Peyer's patch (tissue), 4 donors: ENCODE data around the gene MMP17. TPM values are rescaled to one million over a fixed set of nuclear protein-coding genes. Genes with fewer than 3 reads are reported as not detected.

ENCODE experiments used
- DNase-seq, 3 donors: peaks; one replicate each; pipeline ENCODE4 v3.0.0-alpha.2; 2017 to 2019
- H3K27ac ChIP-seq, 4 donors: fragments of 200-600 bp; sonication (generic); one replicate each; pipeline ENCODE4 v1.5.1; 2016 to 2019
- H3K27me3 ChIP-seq, 2 donors: fragments of 200-600 bp; sonication (generic); one replicate each; pipeline ENCODE4 v1.5.1; 2019
- H3K36me3 ChIP-seq, 3 donors: fragments of 200-600 bp; sonication (generic); one replicate each; pipeline ENCODE4 v1.5.1; 2016 to 2019
- H3K4me1 ChIP-seq, 4 donors: fragments of 200-600 bp; sonication (generic); one replicate each; pipeline ENCODE4 v1.5.1; 2016 to 2019
- H3K4me3 ChIP-seq, 4 donors: fragments of 200-600 bp; sonication (generic); 1 replicate in 3 of 4; 2 replicates in 1 of 4; pipeline ENCODE4 v1.5.1; 2016 to 2019; ENCODE audit warnings: mild to moderate bottlenecking in 1 of 4
- H3K9me3 ChIP-seq, 4 donors: fragments of 200-600 bp; sonication (generic); one replicate each; pipeline ENCODE4 v1.5.1; 2016 to 2019; ENCODE audit warnings: mild to moderate bottlenecking in 1 of 4
- POLR2A ChIP-seq, 2 donors: fragments of 450-650 bp; IDR thresholded peaks; one replicate each; pipeline ENCODE4 v1.5.1; 2017; ENCODE audit warnings: antibody characterized with exemption in 2 of 2, mild to moderate bottlenecking in 2 of 2, moderate library complexity in 2 of 2
- total RNA-seq, 4 donors: library from RNA; depleted of rRNA; stranded (reverse); fragments of >200 nt; gene quantifications; one replicate each; pipeline ENCODE4 v1.1.0, GENCODE V29; 2016
- TF ChIP-seq, protein P1 (sequence below), 6 experiments: fragments of 450-650 bp in 4 of 6; fragments of 200-600 bp in 2 of 6; sonication (generic) in 1 of 6; IDR thresholded peaks; one replicate each; pipeline ENCODE4 v1.5.1; 2017 to 2019; ENCODE audit warnings: antibody characterized with exemption in 6 of 6, mild to moderate bottlenecking in 3 of 6, moderate library complexity in 1 of 6

The MMP17 gene
- total RNA-seq, 4 donors from 2014 or later: 4.0 to 32.2 (median 5.3) TPM; not detected in 1

DNA sequence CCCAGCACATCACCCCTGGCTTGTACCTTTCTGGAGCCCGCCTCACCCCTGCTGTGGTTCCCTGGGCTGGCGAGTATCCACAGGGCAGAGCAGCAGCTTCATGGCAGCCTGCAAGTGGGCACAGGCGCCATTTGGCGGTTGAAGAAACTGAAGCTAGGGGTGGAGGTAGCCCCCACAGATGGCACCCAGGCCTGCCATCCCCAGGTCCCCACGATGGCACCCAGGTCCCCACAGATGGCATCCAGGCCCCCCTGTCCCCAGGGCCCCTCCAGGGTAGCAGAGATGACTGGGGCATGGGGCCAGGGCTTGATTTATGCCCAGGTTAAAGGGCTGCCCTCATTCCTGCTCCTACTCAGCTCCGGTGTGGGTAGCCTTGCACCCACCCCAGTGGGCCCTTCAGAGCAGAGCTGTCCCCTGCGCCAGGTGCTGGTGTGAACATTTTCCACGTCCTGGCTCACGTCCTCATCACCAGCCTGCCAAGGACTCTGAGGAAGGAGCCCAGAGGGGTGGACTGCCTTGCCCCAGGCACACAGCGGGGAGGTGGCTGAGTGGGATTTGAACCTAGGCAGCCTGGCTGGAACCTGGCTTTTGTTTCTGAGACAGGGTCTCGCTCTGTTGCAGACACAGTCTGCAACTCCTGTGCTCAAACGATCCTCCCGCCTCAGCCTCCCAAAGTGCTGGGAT lies 8.7 kb downstream of the MMP17 start:
- H3K27me3 ChIP-seq: peaks cover 0 to 6% of the 10 kb centered on the region in 2 donors
- H3K27ac ChIP-seq: no peak overlapping the region
- H3K9me3 ChIP-seq: no peaks in the 10 kb centered on the region
- TF ChIP-seq POLR2A (IDR thresholded peaks at IDR 0.05): no peak
- TF ChIP-seq, protein P1, sequence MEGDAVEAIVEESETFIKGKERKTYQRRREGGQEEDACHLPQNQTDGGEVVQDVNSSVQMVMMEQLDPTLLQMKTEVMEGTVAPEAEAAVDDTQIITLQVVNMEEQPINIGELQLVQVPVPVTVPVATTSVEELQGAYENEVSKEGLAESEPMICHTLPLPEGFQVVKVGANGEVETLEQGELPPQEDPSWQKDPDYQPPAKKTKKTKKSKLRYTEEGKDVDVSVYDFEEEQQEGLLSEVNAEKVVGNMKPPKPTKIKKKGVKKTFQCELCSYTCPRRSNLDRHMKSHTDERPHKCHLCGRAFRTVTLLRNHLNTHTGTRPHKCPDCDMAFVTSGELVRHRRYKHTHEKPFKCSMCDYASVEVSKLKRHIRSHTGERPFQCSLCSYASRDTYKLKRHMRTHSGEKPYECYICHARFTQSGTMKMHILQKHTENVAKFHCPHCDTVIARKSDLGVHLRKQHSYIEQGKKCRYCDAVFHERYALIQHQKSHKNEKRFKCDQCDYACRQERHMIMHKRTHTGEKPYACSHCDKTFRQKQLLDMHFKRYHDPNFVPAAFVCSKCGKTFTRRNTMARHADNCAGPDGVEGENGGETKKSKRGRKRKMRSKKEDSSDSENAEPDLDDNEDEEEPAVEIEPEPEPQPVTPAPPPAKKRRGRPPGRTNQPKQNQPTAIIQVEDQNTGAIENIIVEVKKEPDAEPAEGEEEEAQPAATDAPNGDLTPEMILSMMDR (IDR thresholded peaks at IDR 0.05): no peak
- H3K4me1 ChIP-seq: peaks cover 0 to 10% (median 0%) of the 10 kb centered on the region in 4 donors
- DNase-seq: peak in 1 of 3 donors; percentile 38
- H3K4me3 ChIP-seq: no peak overlapping the region
- H3K36me3 ChIP-seq: no peaks in the 10 kb centered on the region

DNA sequence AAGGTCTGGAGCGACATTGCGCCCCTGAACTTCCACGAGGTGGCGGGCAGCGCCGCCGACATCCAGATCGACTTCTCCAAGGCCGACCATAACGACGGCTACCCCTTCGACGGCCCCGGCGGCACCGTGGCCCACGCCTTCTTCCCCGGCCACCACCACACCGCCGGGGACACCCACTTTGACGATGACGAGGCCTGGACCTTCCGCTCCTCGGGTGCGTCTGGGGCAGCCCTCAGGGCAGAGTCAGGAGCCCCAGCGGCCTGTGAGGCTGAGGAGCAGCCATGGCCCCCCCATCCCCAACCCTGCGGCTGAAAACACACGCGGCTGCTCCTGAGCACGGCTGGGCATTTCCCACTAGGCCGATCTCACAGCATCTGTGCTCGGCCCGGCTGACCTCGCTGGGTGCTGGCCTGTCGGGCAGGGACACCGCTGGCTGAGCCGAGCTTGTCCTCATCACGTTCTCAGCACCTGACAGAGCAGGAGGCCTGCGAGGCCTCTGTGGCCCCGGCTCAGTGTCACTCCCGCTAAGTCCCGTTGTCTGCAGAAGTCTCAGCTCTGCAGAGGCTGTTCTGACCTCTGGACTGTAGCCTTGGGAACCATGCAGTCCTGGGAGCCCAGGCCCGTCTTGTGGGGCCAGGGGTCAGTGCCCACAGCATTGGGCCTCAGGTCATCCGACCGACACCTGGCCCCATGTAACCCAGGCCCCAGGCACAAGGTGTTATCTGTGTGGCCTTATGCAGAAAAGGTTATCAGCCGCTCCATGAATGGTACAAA lies 12.6 kb downstream of the MMP17 start:
- Histone ChIP-seq H3K4me1 (no peaks in the 10 kb centered on the region), H3K9me3 (no peaks in the 10 kb centered on the region), H3K36me3 (no peaks in the 10 kb centered on the region), H3K27ac (no peak overlapping the region), H3K27me3 (no peaks in the 10 kb centered on the region), H3K4me3 (no peak overlapping the region)
- DNase-seq: no peak
- no peak for TF ChIP-seq POLR2A (IDR thresholded peaks at IDR 0.05)
- TF ChIP-seq, protein P1 (IDR thresholded peaks at IDR 0.05): no peak

DNA sequence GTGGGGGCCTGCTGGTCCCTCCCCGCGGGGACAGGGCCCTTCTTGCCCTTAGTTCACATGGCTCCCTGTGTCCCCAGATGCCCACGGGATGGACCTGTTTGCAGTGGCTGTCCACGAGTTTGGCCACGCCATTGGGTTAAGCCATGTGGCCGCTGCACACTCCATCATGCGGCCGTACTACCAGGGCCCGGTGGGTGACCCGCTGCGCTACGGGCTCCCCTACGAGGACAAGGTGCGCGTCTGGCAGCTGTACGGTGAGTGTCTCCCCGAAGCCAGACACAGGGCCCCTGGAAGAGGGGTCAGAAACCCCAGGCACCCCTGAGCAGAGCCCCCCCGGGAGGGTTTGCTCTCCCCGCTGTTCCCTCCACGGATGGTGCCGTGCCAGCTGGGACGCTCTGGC lies 13.4 kb downstream of the MMP17 start:
- Histone ChIP-seq H3K36me3 (no peaks in the 10 kb centered on the region), H3K27me3 (no peaks in the 10 kb centered on the region)

DNA sequence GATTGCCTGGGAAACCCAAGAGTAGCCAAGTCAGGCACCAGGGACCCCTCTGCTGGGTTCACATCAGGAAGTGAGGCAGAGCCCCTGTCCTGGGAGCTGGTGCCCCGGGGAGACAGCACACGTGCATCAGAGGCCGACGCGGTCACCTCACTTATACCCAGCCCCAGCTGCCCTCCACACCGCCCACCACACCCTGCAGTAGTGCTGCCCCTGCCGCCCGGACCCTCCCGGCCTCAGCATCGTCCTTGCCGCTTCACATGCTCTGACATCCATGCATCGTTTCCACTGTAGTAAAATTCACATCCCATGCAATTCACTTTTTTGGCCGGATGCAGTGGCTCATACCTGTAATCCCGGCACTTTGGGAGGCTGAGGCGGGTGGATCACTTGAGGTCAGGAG lies 14.0 kb downstream of the MMP17 start:
- H3K4me1 ChIP-seq: no peaks in the 10 kb centered on the region
- no peak for TF ChIP-seq POLR2A (IDR thresholded peaks at IDR 0.05)
- TF ChIP-seq, protein P1 (IDR thresholded peaks at IDR 0.05): no peak
- no peaks in the 10 kb centered on the region for H3K27me3 ChIP-seq
- H3K27ac ChIP-seq: no peak overlapping the region
- H3K4me3 ChIP-seq: no peak overlapping the region
- no peak for DNase-seq
- no peaks in the 10 kb centered on the region for H3K9me3 ChIP-seq
- H3K36me3 ChIP-seq: no peaks in the 10 kb centered on the region

More for the DNA sequence above, 13.4 kb downstream of the MMP17 start:
- no peaks in the 10 kb centered on the region for H3K9me3 ChIP-seq
- DNase-seq: no peak
- H3K4me3 ChIP-seq: no peak overlapping the region
- no peaks in the 10 kb centered on the region for H3K4me1 ChIP-seq
- H3K27ac ChIP-seq: no peak overlapping the region
- TF ChIP-seq, protein P1 (IDR thresholded peaks at IDR 0.05): no peak
- TF ChIP-seq POLR2A (IDR thresholded peaks at IDR 0.05): no peak

DNA sequence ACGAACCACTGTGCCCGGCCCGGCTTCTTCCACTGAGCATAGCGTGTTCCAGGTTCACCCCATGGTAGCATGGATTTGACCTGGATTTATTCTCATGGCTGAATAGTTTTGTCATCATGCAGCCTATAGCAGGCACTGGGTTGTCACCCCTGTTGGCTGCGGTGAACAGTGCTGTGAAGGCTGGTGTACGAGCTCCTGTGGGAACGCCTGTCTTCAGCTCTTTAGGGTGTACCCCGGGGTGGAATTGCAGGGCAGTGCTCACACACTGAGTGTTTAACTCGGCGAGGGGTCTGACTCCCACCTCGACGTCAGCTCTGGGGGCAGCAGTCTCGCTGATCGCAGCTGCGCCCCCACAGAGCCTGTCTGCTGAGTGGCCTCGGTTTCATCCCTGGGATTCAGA lies 15.3 kb downstream of the MMP17 start:
- H3K36me3 ChIP-seq: no peaks in the 10 kb centered on the region
- H3K4me3 ChIP-seq: no peak overlapping the region
- DNase-seq: no peak
- no peaks in the 10 kb centered on the region for H3K27me3 ChIP-seq
- no peaks in the 10 kb centered on the region for H3K9me3 ChIP-seq
- no peak overlapping the region for H3K27ac ChIP-seq
- no peaks in the 10 kb centered on the region for H3K4me1 ChIP-seq
- no peak for TF ChIP-seq POLR2A (IDR thresholded peaks at IDR 0.05)
- TF ChIP-seq, protein P1 (IDR thresholded peaks at IDR 0.05): no peak
